Lower leg skin (tissue), 4 donors: ENCODE data around the gene ZNF669. TPM values are rescaled to one million over a fixed set of nuclear protein-coding genes. Genes with fewer than 3 reads are reported as not detected.
"Not testable (repeated sequence)": the region's sequence is repeated elsewhere in the genome, so short reads cannot be mapped to it uniquely, and the experiment has no call there.

Experiments used
- DNase-seq, 2 donors: peaks; one replicate each; pipeline ENCODE4 v3.0.0-alpha.2; 2019; ENCODE audit warnings: low spot score in 2 of 2
- H3K4me3 ChIP-seq: fragments of 200-600 bp; sonication (generic); 2 replicates; pipeline ENCODE4 v1.5.1; 2017; ENCODE audit warnings: mild to moderate bottlenecking, low read depth; ENCODE audit not compliant: poor library complexity, severe bottlenecking
- CTCF ChIP-seq, 3 donors: fragments of 450-650 bp; IDR thresholded peaks; one replicate each; pipeline ENCODE4 v1.5.1; 2016; ENCODE audit warnings: antibody characterized with exemption in 3 of 3, mild to moderate bottlenecking in 3 of 3, moderate library complexity in 2 of 3
- POLR2A ChIP-seq, 2 donors: fragments of 450-650 bp; IDR thresholded peaks; one replicate each; pipeline ENCODE4 v1.6.1; 2016 to 2017; ENCODE audit warnings: antibody characterized with exemption in 2 of 2, mild to moderate bottlenecking in 1 of 2, moderate library complexity in 1 of 2
- WGBS, 2 donors: methylation state at CpG; one replicate each; pipeline ENCODE4 v1.1.5; 2018; 5-methylcytosine and 5-hydroxymethylcytosine counted together
- intact Hi-C: fragments of 100-400 bp; cut with DNase I; formaldehyde crosslinking; loops from one replicate; pipeline ENCODE4 v1.15.0; 2023; ENCODE audit warnings: low total_unique reads
- total RNA-seq, 4 donors: library from RNA; depleted of rRNA; stranded (reverse); fragments of >200 nt; gene quantifications; one replicate each; pipeline ENCODE4 v1.1.0, GENCODE V29; 2016

Gene ZNF669
- 1 to 10 TPM; 5.4 to 8.7 (median 7.0) TPM for total RNA-seq

- H3K4me3 ChIP-seq, result peak within 1 kb of the TSS; percentile 86
- TF ChIP-seq POLR2A (IDR thresholded peaks at IDR 0.05) (no peak), CTCF (IDR thresholded peaks at IDR 0.05) (no peak)
- peak; percentile 97 to 99 for DNase-seq
- WGBS, 2 donors, result 1% methylated on average over 29 to 31 of the region's 58 CpGs
- intact Hi-C loops, result no loop called here
Observed at GRCh38 chr1:247103859-247104591, at the start of gene ZNF669. ZNF669 (minus strand) TSS chr1:247104356; CDS start chr1:247104199, 157 bp downstream.

- no peak overlapping the region for H3K4me3 ChIP-seq
- 91 to 96% methylated on average over 2 of the region's 2 CpGs for WGBS, 2 donors
- DNase-seq, result no peak
- no peak for TF ChIP-seq POLR2A (IDR thresholded peaks at IDR 0.05)
- TF ChIP-seq CTCF (IDR thresholded peaks at IDR 0.05), result no peak
- intact Hi-C loops, result no loop called here
Observed at GRCh38 chr1:247147781-247148180, 43.6 kb upstream of the ZNF669 start.

GRCh38 chr1:247147120-247147519 is 43.0 kb upstream of the ZNF669 start:
- intact Hi-C loops, DNase-seq, H3K4me3 ChIP-seq: not testable (repeated sequence)
- WGBS, 2 donors, result 97% methylated on average over 10 of the region's 10 CpGs

- WGBS, 2 donors, result 94 to 95% methylated on average over 3 of the region's 3 CpGs
- TF ChIP-seq POLR2A (IDR thresholded peaks at IDR 0.05) (no peak), CTCF (IDR thresholded peaks at IDR 0.05) (no peak)
Observed at GRCh38 chr1:247146671-247147070, 42.5 kb upstream of the ZNF669 start.

GRCh38 chr1:247145279-247145678 is 41.1 kb upstream of the ZNF669 start:
- no peak overlapping the region for H3K4me3 ChIP-seq
- no peak for DNase-seq
- WGBS, 2 donors, result 96 to 97% methylated on average over 6 of the region's 6 CpGs
- TF ChIP-seq CTCF (IDR thresholded peaks at IDR 0.05), result no peak
- intact Hi-C loops, result no loop called here

More at GRCh38 chr1:247146671-247147070, 42.5 kb upstream of the ZNF669 start:
- no peak overlapping the region for H3K4me3 ChIP-seq
- DNase-seq, result no peak
- intact Hi-C loops, result no loop called here

GRCh38 chr1:247139557-247139956 is 35.4 kb upstream of the ZNF669 start:
- DNase-seq, H3K4me3 ChIP-seq, intact Hi-C loops: not testable (repeated sequence)

- no peak overlapping the region for H3K4me3 ChIP-seq
- 95 to 98% methylated on average over 10 of the region's 10 CpGs for WGBS, 2 donors
- no peak for DNase-seq
- TF ChIP-seq POLR2A (IDR thresholded peaks at IDR 0.05) (no peak), CTCF (IDR thresholded peaks at IDR 0.05) (no peak)
- intact Hi-C loops, result no loop called here
Observed at GRCh38 chr1:247131236-247131635, 27.1 kb upstream of the ZNF669 start.

- DNase-seq, result not testable (repeated sequence)
Observed at GRCh38 chr1:247127519-247128282, 23.5 kb upstream of the ZNF669 start.

GRCh38 chr1:247126601-247127000 is 22.4 kb upstream of the ZNF669 start:
- DNase-seq, intact Hi-C loops, H3K4me3 ChIP-seq: not testable (repeated sequence)
- WGBS, 2 donors, result no CpG with 5 or more reads among the region's 46 CpGs

More at GRCh38 chr1:247127519-247128282, 23.5 kb upstream of the ZNF669 start:
- intact Hi-C loops, H3K4me3 ChIP-seq: not testable (repeated sequence)
- WGBS, 2 donors, result 21 to 60% methylated on average over 11 to 13 of the region's 18 CpGs
